Bronchus fibroblast of lung (primary cell): ENCODE data around the gene ZBTB8B. TPM values are rescaled to one million over a fixed set of nuclear protein-coding genes. Genes with fewer than 3 reads are reported as not detected.

Source experiments
- total RNA-seq: library from RNA; depleted of rRNA; stranded (reverse); fragments of >200 nt; gene quantifications from 2 replicates; pipeline ENCODE4 v1.2.3, GENCODE V29; 2015

ZBTB8B gene
- not detected in 2 replicates for total RNA-seq

GRCh38 chr1:32464716-32465577, at the start of gene ZBTB8B:
Gene ZBTB8B (plus strand): TSS chr1:32465072. CDS start chr1:32470625, 5,553 bp downstream.

Other genes with a start within 250 kb of the ZBTB8B start
- gene TMEM234, start 242.7 kb upstream of the ZBTB8B start, total RNA-seq = 8.2 and 11.9 TPM in 2 replicates
- gene EIF3I, start 242.7 kb upstream of the ZBTB8B start, total RNA-seq = 370 and 402 TPM in 2 replicates
- 0.30 and 0.50 TPM in 2 replicates for gene FAM167B, start 217.8 kb upstream of the ZBTB8B start, total RNA-seq
- gene LCK, start 213.8 kb upstream of the ZBTB8B start, total RNA-seq = not detected in 2 replicates
- gene HDAC1, start 173.0 kb upstream of the ZBTB8B start, total RNA-seq = 53.1 and 56.5 TPM in 2 replicates
- gene MARCKSL1, start 128.8 kb upstream of the ZBTB8B start, total RNA-seq = 94.5 and 103 TPM in 2 replicates
- gene FAM229A, start 102.6 kb upstream of the ZBTB8B start, total RNA-seq = 1.0 and 1.9 TPM in 2 replicates
- gene TSSK3, start 102.5 kb upstream of the ZBTB8B start, total RNA-seq = under 0.01 TPM in 1 of 2 replicates, not detected in the other
- 45.6 and 53.1 TPM in 2 replicates for gene BSDC1, start 70.6 kb upstream of the ZBTB8B start, total RNA-seq
- 3.0 and 3.9 TPM in 2 replicates for gene ZBTB8A, start 74.4 kb downstream of the ZBTB8B start, total RNA-seq
- gene ZBTB8OS, start 185.5 kb downstream of the ZBTB8B start, total RNA-seq = 27.7 and 27.8 TPM in 2 replicates
- gene RBBP4, start 186.1 kb downstream of the ZBTB8B start, total RNA-seq = 122 and 151 TPM in 2 replicates
- 10.6 and 15.8 TPM in 2 replicates for gene SYNC, start 237.7 kb downstream of the ZBTB8B start, total RNA-seq